GM12874 (cell line): ENCODE data around the gene SGSM2.

Experiments used
- TF ChIP-seq, protein P1 (sequence below): IDR thresholded peaks from 2 replicates; pipeline ENCODE4 v1.5.1; 2011; ENCODE audit warnings: low read depth, mild to moderate bottlenecking, control low read depth, low read length, moderate library complexity; ENCODE audit not compliant: insufficient read depth

SGSM2 gene, protein sequence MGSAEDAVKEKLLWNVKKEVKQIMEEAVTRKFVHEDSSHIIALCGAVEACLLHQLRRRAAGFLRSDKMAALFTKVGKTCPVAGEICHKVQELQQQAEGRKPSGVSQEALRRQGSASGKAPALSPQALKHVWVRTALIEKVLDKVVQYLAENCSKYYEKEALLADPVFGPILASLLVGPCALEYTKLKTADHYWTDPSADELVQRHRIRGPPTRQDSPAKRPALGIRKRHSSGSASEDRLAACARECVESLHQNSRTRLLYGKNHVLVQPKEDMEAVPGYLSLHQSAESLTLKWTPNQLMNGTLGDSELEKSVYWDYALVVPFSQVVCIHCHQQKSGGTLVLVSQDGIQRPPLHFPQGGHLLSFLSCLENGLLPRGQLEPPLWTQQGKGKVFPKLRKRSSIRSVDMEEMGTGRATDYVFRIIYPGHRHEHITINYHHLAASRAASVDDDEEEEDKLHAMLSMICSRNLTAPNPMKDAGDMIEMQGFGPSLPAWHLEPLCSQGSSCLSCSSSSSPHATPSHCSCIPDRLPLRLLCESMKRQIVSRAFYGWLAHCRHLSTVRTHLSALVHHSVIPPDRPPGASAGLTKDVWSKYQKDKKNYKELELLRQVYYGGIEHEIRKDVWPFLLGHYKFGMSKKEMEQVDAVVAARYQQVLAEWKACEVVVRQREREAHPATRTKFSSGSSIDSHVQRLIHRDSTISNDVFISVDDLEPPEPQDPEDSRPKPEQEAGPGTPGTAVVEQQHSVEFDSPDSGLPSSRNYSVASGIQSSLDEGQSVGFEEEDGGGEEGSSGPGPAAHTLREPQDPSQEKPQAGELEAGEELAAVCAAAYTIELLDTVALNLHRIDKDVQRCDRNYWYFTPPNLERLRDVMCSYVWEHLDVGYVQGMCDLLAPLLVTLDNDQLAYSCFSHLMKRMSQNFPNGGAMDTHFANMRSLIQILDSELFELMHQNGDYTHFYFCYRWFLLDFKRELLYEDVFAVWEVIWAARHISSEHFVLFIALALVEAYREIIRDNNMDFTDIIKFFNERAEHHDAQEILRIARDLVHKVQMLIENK

GRCh38 chr17:2336852-2337543 lies at the start of gene SGSM2:
SGSM2 (plus strand) TSS chr17:2337501; CDS start chr17:2337689, 188 bp downstream.
- TF ChIP-seq, protein P1, sequence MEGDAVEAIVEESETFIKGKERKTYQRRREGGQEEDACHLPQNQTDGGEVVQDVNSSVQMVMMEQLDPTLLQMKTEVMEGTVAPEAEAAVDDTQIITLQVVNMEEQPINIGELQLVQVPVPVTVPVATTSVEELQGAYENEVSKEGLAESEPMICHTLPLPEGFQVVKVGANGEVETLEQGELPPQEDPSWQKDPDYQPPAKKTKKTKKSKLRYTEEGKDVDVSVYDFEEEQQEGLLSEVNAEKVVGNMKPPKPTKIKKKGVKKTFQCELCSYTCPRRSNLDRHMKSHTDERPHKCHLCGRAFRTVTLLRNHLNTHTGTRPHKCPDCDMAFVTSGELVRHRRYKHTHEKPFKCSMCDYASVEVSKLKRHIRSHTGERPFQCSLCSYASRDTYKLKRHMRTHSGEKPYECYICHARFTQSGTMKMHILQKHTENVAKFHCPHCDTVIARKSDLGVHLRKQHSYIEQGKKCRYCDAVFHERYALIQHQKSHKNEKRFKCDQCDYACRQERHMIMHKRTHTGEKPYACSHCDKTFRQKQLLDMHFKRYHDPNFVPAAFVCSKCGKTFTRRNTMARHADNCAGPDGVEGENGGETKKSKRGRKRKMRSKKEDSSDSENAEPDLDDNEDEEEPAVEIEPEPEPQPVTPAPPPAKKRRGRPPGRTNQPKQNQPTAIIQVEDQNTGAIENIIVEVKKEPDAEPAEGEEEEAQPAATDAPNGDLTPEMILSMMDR, result no peak

GRCh38 chr17:2289878-2290478 lies 47.3 kb upstream of the SGSM2 start:
- TF ChIP-seq, protein P1, result no peak

- TF ChIP-seq, protein P1, result no peak
Measured at GRCh38 chr17:2292100-2292499, 45.2 kb upstream of the SGSM2 start.

GRCh38 chr17:2295575-2295974 lies 41.7 kb upstream of the SGSM2 start:
- TF ChIP-seq, protein P1, result no peak

- TF ChIP-seq, protein P1, result no peak
Measured at GRCh38 chr17:2297023-2297422, 40.3 kb upstream of the SGSM2 start.

- TF ChIP-seq, protein P1, result no peak
Measured at GRCh38 chr17:2299136-2299535, 38.2 kb upstream of the SGSM2 start.

GRCh38 chr17:2299756-2300155 lies 37.5 kb upstream of the SGSM2 start:
- TF ChIP-seq, protein P1, result no peak
